Right kidney (tissue), 9 donors: ENCODE data around the gene SLC46A3.
"Not testable (repeated sequence)": the region's sequence is repeated elsewhere in the genome, so short reads cannot be mapped to it uniquely, and the experiment has no call there.

Source experiments
- DNase-seq: peaks from one replicate; pipeline ENCODE4 v3.0.0-alpha.2; 2016
- long read RNA-seq, 8 donors: transcript quantifications; one replicate each; lab custom pipeline, GENCODE V29; 2026

Gene SLC46A3, protein sequence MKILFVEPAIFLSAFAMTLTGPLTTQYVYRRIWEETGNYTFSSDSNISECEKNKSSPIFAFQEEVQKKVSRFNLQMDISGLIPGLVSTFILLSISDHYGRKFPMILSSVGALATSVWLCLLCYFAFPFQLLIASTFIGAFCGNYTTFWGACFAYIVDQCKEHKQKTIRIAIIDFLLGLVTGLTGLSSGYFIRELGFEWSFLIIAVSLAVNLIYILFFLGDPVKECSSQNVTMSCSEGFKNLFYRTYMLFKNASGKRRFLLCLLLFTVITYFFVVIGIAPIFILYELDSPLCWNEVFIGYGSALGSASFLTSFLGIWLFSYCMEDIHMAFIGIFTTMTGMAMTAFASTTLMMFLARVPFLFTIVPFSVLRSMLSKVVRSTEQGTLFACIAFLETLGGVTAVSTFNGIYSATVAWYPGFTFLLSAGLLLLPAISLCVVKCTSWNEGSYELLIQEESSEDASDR
- long read RNA-seq, donor 1 = 0 reads
- long read RNA-seq, donor 2 = 0 reads
- long read RNA-seq, donor 3 = 0 reads
- long read RNA-seq, donor 4, partial matches to known transcripts = 0 of 1 reads
- long read RNA-seq, donor 4, other reads (novel, unspliced or antisense) = 0 of 1 reads
- long read RNA-seq, donor 5 = 0 reads
- long read RNA-seq, donor 6, partial matches to known transcripts = 0 of 1 reads
- long read RNA-seq, donor 6, other reads (novel, unspliced or antisense) = 0 of 1 reads
- long read RNA-seq, donor 7, partial matches to known transcripts = 0 of 1 reads
- long read RNA-seq, donor 7, other reads (novel, unspliced or antisense) = 0 of 1 reads
- long read RNA-seq, donor 8, partial matches to known transcripts = 0 of 1 reads
- long read RNA-seq, donor 8, other reads (novel, unspliced or antisense) = 0 of 1 reads

GRCh38 chr13:28718543-28719226 is at the start of gene SLC46A3:
Gene SLC46A3, minus strand, starts transcription at chr13:28718970. Its CDS starts 972 bp downstream, at chr13:28717998.
- DNase-seq = peak; percentile 89

DNA sequence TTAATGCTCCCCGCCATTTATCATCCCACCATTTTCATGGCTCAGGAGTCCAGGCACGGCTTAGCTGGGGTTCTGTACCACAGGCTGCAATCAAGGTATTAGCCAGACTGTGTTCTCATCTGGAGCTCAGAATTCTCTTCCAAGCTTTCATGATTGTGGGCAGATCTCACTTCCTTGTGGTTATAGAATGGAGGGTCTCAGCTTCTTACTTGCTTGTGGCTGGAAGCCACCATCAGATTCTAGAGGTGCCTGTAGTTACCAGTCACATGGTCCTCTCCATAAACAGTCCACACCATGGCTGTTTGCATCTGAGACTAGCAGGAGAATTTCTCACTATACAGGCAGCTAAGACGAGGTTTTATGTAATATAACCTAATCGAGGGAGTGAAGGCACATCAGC is 45.1 kb upstream of the SLC46A3 start:
- DNase-seq = no peak

DNA sequence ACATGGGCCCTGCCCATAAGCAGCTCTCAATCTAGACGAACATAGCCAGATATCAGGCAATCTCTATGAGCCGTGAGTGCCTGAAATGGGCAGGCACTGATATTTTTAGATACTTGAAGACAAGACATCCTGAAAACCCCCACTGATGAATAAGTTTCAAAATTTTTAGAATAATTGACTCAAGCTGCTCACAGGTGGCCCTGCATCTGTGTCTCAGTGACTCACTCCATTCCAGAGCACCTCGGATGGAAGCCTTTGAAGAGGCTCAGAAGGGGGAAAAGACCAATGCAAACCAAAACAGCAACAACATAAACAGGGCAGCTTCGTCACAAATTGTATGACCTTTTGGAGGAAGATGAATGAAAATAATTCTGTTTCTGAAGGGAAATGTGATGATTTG is 42.8 kb upstream of the SLC46A3 start:
- no peak for DNase-seq

GRCh38 chr13:28755546-28755870 is 36.7 kb upstream of the SLC46A3 start:
- DNase-seq = no peak

- peak; percentile 3 for DNase-seq
These were observed 36.2 kb upstream of the SLC46A3 start for GRCh38 chr13:28754698-28755545.

DNA sequence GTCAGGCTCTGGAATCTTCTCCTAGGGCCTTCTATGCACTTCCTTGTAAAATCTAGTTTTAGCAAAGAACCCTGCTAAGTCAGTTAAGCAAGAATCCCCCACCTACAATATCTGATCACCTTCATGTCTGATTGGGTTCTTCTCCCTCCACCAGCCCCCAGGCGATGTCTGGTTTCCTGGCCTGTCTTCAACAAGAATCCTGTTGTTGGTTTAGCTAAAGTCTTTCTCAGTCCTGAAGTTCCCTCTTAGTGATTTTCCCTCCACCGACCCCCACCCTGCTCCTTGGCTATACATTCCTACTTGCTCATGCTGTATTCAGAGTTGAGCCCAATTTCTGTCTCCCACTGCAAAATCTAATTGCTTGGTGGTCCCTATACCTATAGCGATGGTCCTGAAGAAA is 35.2 kb upstream of the SLC46A3 start:
- DNase-seq = no peak

- no peak for DNase-seq
These were observed 34.6 kb upstream of the SLC46A3 start for GRCh38 chr13:28753208-28753892.

- DNase-seq = no peak
These were observed 32.6 kb upstream of the SLC46A3 start for GRCh38 chr13:28751175-28751960.

DNA sequence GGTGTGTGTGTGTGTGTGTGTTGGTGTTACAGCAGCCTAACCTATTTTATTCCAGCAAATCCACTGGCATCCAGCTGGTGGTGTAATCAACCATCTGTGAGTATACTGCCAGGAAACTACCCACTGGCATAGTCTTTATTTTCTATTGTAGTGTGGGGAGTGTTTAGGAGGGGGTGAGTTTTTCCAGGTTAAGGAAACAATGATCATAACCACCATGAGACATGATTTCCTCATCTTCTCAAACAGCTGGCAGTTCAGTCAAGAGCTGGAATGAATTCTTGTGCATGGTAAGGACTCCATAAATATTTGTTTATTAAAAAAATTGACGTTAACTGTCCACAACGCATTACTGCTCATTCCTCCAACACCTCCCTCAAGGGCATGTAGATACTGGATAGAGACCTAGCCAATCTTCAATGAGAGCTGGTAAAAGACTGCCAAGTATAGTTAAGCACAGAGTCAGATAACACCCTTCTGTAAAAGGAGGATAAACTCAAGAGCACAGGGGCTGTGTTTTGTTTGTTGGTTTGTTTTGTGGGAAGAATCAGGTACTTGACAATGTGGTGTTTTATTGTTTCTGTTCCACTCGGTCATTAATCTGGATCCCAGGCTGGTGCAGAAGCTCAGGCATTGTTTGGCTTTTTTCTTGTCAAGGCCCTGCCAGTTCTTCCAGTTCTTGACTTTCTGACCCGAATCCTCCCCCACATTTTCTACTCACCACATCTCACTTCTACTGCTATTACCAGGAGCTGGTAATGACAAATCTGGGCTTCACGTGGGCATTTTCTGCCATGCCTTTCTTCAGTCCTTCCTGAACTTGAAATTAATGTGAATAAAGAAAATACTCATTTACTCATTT is 31.6 kb upstream of the SLC46A3 start:
- no peak for DNase-seq

- no peak for DNase-seq
These were observed 29.1 kb upstream of the SLC46A3 start for GRCh38 chr13:28747851-28748250.

DNA sequence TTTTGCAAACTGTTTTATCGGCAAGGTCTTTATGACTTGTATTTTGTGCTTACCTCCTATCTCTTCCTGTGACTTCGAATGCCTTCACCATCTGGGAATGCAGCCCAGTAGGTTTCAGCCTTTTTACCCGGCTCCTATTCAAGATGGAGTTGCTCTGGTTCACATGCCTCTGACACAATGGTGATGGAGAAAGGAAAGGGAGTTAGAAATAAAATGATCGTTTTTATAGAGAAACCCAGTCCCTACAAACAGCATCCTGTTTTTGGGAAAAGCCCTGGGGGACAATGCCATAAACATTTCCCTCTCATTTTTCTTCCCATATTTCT is 27.5 kb upstream of the SLC46A3 start:
- no peak for DNase-seq

DNA sequence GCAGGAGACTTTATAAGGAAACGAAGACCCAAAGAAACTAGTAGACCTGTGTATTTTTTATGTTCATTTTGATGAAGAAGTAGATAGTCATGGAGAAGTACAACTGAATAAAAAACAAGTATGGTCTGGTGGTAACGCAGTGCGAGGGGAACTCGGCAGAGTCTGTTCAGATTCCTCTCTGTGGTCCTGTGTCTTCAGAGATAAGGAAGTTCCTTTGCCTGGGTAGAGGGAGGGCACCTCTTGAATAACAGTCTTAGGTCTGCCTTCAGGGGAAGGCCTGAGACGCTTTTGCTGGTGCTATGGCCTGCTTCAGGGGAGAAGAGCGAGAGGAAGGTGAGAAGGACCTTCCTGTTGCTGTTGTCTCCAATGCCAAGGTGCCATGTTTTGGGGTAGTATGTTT is 25.9 kb upstream of the SLC46A3 start:
- no peak for DNase-seq

- no peak for DNase-seq
These were observed 25.3 kb upstream of the SLC46A3 start for GRCh38 chr13:28744091-28744536.

- no peak for DNase-seq
These were observed 24.8 kb upstream of the SLC46A3 start for GRCh38 chr13:28743499-28744083.

DNA sequence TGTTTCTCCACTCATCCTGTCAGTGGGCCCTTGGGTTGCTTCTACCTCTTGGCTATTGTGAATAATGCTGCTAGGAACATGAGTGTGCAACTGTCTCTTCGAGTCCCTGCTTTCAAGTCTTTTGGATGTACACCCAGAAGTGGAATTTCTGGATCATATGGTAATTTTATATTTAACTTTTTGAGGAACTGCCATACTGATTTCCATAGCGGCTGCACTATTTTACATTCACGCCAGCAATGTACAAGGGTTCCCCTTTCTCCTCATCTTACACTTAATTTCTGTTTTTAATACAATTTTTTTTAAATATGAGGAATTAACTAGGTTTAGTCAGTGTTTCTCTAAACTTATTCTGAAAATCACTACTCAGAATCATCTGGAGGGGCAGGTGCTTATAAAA is 24.2 kb upstream of the SLC46A3 start:
- DNase-seq = no peak

GRCh38 chr13:28742445-28742844 is 23.7 kb upstream of the SLC46A3 start:
- not testable (repeated sequence) for DNase-seq

DNA sequence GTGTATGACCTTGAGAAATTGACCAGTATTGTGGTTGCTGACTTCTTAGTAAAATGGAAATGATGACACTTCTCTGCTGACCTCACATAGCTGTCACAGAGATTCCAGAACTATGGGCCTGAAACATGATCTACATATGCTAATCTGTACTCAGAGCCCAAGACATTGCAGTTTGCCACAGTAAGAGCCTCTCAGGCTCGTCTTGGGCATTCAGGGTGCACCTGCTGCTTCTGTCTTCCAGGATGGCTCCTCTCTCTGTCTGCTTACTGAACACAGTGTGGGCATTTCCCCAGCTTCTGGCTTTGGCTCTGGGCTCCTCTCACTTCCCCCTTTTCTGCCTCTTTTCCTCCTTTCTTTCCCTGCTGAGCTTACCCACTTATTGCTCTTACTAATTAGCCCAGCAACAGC is 22.3 kb upstream of the SLC46A3 start:
- no peak for DNase-seq

DNA sequence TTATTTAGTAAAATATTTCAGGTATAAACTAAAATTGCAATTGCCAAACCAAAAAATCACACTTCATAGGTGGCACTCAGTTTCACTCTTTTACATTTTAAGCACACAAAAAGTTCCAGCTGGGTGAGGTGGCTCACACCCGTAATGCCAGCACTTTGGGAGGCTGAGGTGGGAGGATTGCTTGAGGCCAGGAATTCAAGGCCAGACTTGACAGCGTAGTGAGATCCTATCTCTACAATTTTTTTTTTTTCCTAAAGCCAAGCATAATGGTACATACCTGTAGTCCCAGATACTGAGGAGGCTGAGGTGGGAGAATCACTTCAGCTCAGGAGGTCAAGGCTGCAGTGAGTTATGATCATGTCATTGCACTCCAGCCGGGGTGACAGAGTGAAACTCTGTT is 20.6 kb upstream of the SLC46A3 start:
- DNase-seq = no peak

GRCh38 chr13:28735481-28736029 is 16.8 kb upstream of the SLC46A3 start:
- no peak for DNase-seq
